Bladder microvascular endothelial cell (primary cell): ENCODE data around the gene MLKL. TPM values are rescaled to one million over a fixed set of nuclear protein-coding genes. Genes with fewer than 3 reads are reported as not detected.

Experiments used
- total RNA-seq: library from RNA; depleted of rRNA; stranded (reverse); fragments of >200 nt; gene quantifications from 2 replicates; pipeline ENCODE4 v1.2.3, GENCODE V29; 2014

MLKL gene
- 16.7 and 23.5 TPM in 2 replicates for total RNA-seq

DNA sequence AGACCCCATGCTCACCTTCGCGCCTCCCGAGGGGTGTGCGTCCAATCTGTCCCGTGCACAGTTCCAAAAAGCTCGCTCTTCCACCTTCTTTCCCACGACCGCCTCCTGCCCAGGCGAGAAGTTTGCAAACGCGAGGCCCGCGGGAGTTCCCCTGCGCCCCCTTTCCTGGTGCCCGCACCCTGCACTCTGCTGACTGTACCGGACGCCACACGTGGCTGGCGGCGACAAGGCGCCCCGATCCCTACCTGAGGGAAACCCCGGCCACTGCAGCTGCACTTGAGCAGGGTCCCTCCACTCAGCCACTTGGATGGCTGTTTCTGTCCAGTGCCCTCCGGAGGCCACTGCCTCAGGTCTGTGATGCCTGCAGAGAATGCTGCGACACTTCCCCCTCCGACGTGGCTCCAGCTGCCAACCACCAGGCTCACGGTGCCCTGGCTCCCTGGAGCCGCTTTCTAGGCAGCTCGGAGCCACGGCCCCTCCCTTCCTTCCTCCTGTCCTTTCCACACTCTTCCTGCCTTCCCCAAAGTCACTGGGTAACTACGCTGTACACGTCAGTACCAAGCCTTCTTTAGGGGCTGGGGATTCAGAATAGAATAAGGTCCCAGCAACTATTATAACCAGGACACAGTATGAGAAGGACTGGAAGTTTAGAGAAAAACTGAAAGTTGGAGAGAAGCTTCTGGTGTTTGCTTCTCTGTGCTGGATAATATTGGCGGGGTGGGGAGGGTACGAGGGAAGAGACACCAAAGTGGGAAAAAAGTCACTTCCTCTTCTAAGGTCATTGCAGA lies at the start of gene MLKL:
Gene MLKL, minus strand, starts transcription at position 425 of the 788 bp plus-strand sequence. CDS start 5,105 bp downstream, outside the sequence.

GRCh38 chr16:74666425-74667254 lies 34.0 kb downstream of the MLKL start, which contains the start of gene RFWD3:
Gene RFWD3 (minus strand): TSS chr16:74666877. CDS start chr16:74661449, 5,428 bp downstream.

Other genes starting within 250 kb of the MLKL start
- 70.9 and 239 TPM in 2 replicates for gene GLG1, start 93.7 kb downstream of the MLKL start, total RNA-seq
- gene RFWD3, start 34.0 kb downstream of the MLKL start, total RNA-seq, result 15.9 and 30.5 TPM in 2 replicates
- gene FA2H, start 74.0 kb upstream of the MLKL start, total RNA-seq, result not detected in 2 replicates